SK-N-SH (cell line): ENCODE data around the gene PEX14. TPM values are rescaled to one million over a fixed set of nuclear protein-coding genes. Genes with fewer than 3 reads are reported as not detected.
A peak's percentile ranks its signal among the peaks of the same experiment; 100 is the strongest.

ENCODE experiments used
- CTCF ChIA-PET: fragments of 300-600, 350-600 bp; formaldehyde crosslinking; extraction: SDS; loops from one replicate; lab custom pipeline; 2021; lab: Yijun Ruan, JAX
- POLR2A ChIA-PET: fragments of 350-600 bp; sonication (Branson Sonifier 250); formaldehyde crosslinking; extraction: SDS; loops from one replicate; lab custom pipeline; 2020; ENCODE audit warnings: antibody characterized with exemption, inconsistent platforms; lab: Yijun Ruan, JAX
- DNase-seq: peaks from one replicate; pipeline ENCODE4 v3.0.0; 2012
- H2AFZ ChIP-seq: fragments of 200-600 bp; sonication (generic); 2 replicates; pipeline ENCODE4 v1.8.1; 2016; ENCODE audit warnings: antibody characterized with exemption, mild to moderate bottlenecking, low read depth
- H3F3A ChIP-seq: fragments of 200-600 bp; sonication (generic); replicated peaks from 2 replicates; pipeline ENCODE3; 2016; ENCODE audit warnings: antibody characterized with exemption, mild to moderate bottlenecking; ENCODE audit not compliant: insufficient read depth
- H3K27ac ChIP-seq, 2 experiments: fragments of 200-500 bp in 1 of 2; fragments of 200-600 bp in 1 of 2; sonication (Bioruptor generic) in 1 of 2; sonication (generic), shearing (Covaris generic) in 1 of 2; 2 replicates each; pipeline versions ENCODE4 v1.5.1 to v1.6.1; 2014 to 2016; ENCODE audit warnings: low read depth in 2 of 2, inconsistent platforms in 1 of 2, low read length in 1 of 2, mild to moderate bottlenecking in 1 of 2, mixed read lengths in 1 of 2
- H3K27me3 ChIP-seq: fragments of 200-600 bp; sonication (generic), shearing (Covaris generic); 2 replicates; pipeline ENCODE4 v1.6.1; 2016; ENCODE audit warnings: mixed run types; ENCODE audit not compliant: insufficient read depth
- H3K36me3 ChIP-seq, 2 experiments: fragments of 200-500 bp in 1 of 2; fragments of 200-600 bp in 1 of 2; sonication (Bioruptor generic) in 1 of 2; sonication (generic) in 1 of 2; replicated peaks in 1 of 2; 2 replicates each; pipeline versions ENCODE3 to v1.5.1; 2014 to 2016; ENCODE audit warnings: low read length in 1 of 2, mild to moderate bottlenecking in 1 of 2; ENCODE audit not compliant: insufficient read depth in 2 of 2, control insufficient read depth in 1 of 2
- H3K4me1 ChIP-seq, 2 experiments: fragments of 200-500 bp in 1 of 2; fragments of 200-600 bp in 1 of 2; sonication (Bioruptor generic) in 1 of 2; sonication (generic), shearing (Covaris generic) in 1 of 2; 2 replicates each; pipeline versions ENCODE4 v1.5.1 to v1.6.1; 2014 to 2016; ENCODE audit warnings: low read depth in 1 of 2, low read length in 1 of 2, mixed run types in 1 of 2; ENCODE audit not compliant: insufficient read depth in 2 of 2, control insufficient read depth in 1 of 2
- H3K4me2 ChIP-seq: fragments of 200-600 bp; sonication (generic), shearing (Covaris generic); 2 replicates; pipeline ENCODE4 v1.6.1; 2017; ENCODE audit warnings: mixed run types
- H3K4me3 ChIP-seq, 2 experiments: fragments of 200-500 bp in 1 of 2; fragments of 200-600 bp in 1 of 2; sonication (Bioruptor generic) in 1 of 2; sonication (generic), shearing (Covaris generic) in 1 of 2; 2 replicates each; pipeline versions ENCODE4 v1.5.1 to v1.8.1; 2014 to 2016; ENCODE audit warnings: low read depth in 2 of 2, inconsistent platforms in 1 of 2, low read length in 1 of 2, mild to moderate bottlenecking in 1 of 2, mixed read lengths in 1 of 2, moderate library complexity in 1 of 2
- H3K79me2 ChIP-seq: fragments of 200-600 bp; sonication (generic); 2 replicates; pipeline ENCODE4 v1.8.1; 2017; ENCODE audit warnings: mild to moderate bottlenecking; ENCODE audit not compliant: insufficient read depth
- H3K9ac ChIP-seq: fragments of 200-600 bp; sonication (generic); 2 replicates; pipeline ENCODE4 v1.6.1; 2017; ENCODE audit warnings: mixed run types
- H3K9me2 ChIP-seq: fragments of 200-600 bp; sonication (generic); 2 replicates; pipeline ENCODE4 v1.6.1; 2017; ENCODE audit warnings: mixed run types
- H3K9me3 ChIP-seq: fragments of 200-600 bp; sonication (generic); 2 replicates; pipeline ENCODE4 v1.6.1; 2017; ENCODE audit warnings: mixed run types, mild to moderate bottlenecking, moderate library complexity
- H4K20me1 ChIP-seq: fragments of 200-600 bp; sonication (generic); 2 replicates; pipeline ENCODE4 v1.6.1; 2017; ENCODE audit warnings: mild to moderate bottlenecking, mixed run types; ENCODE audit not compliant: insufficient read depth
- ELF1 ChIP-seq: IDR thresholded peaks from 2 replicates; pipeline ENCODE4 v1.4.0; 2012
- EP300 ChIP-seq, 2 experiments: IDR thresholded peaks; 2 replicates each; pipeline versions ENCODE4 v1.4.0 to v1.6.1; 2012; ENCODE audit warnings: borderline replicate concordance in 1 of 2, low read depth in 1 of 2, low read length in 1 of 2
- FOSL2 ChIP-seq: IDR thresholded peaks from 2 replicates; pipeline ENCODE4 v1.4.0; 2012; ENCODE audit warnings: low read depth, mild to moderate bottlenecking, moderate library complexity, borderline replicate concordance
- FOXJ3 ChIP-seq: sonication (generic); formaldehyde crosslinking; IDR thresholded peaks from 2 replicates; pipeline ENCODE4 v1.5.1; 2020; ENCODE audit warnings: mild to moderate bottlenecking, missing genetic modification reagents
- FOXM1 ChIP-seq: IDR thresholded peaks from 2 replicates; pipeline ENCODE4 v1.4.0; 2012; ENCODE audit warnings: low read depth, mild to moderate bottlenecking
- GATA2 ChIP-seq: sonication (generic); formaldehyde crosslinking; IDR thresholded peaks from 2 replicates; pipeline ENCODE4 v1.5.0; 2020; ENCODE audit warnings: mild to moderate bottlenecking, missing genetic modification reagents
- JUND ChIP-seq: IDR thresholded peaks from 2 replicates; pipeline ENCODE4 v1.4.0; 2012
- MXI1 ChIP-seq: IDR thresholded peaks from 2 replicates; pipeline ENCODE4 v1.6.1; 2012; ENCODE audit warnings: mild to moderate bottlenecking, low read depth, low read length, improper control_type of control experiment
- NFIC ChIP-seq: IDR thresholded peaks from 2 replicates; pipeline ENCODE4 v1.4.0; 2012; ENCODE audit warnings: borderline replicate concordance
- POLR2AphosphoS5 ChIP-seq: IDR thresholded peaks from 2 replicates; pipeline ENCODE4 v1.6.1; 2012; ENCODE audit warnings: low read depth, low read length
- RCOR1 ChIP-seq: fragments of 150-350 bp; IDR thresholded peaks from 2 replicates; pipeline ENCODE4 v1.6.1; 2017; ENCODE audit warnings: antibody characterized with exemption, low read length
- RFX5 ChIP-seq: IDR thresholded peaks from 2 replicates; pipeline ENCODE4 v1.6.1; 2012; ENCODE audit warnings: mild to moderate bottlenecking, improper control_type of control experiment, low read length
- RXRA ChIP-seq: IDR thresholded peaks from 2 replicates; pipeline ENCODE4 v1.4.0; 2012; ENCODE audit warnings: low read depth, mild to moderate bottlenecking, borderline replicate concordance
- SIN3A ChIP-seq: IDR thresholded peaks from 2 replicates; pipeline ENCODE4 v1.6.1; 2012; ENCODE audit warnings: low read depth, mild to moderate bottlenecking, low read length, moderate library complexity, borderline replicate concordance
- TCF12 ChIP-seq: IDR thresholded peaks from 2 replicates; pipeline ENCODE4 v1.4.0; 2012
- YY1 ChIP-seq: IDR thresholded peaks from 2 replicates; pipeline ENCODE4 v1.4.0; 2012; ENCODE audit warnings: low read depth, mild to moderate bottlenecking
- WGBS: methylation state at CpG from one replicate; pipeline ENCODE4 v1.1.6; 2017; ENCODE audit warnings: low lambda C conversion rate; 5-methylcytosine and 5-hydroxymethylcytosine counted together
- polyA plus RNA-seq, 3 experiments: library from polyadenylated mRNA; depleted of rRNA; stranded (reverse); fragments of >200 nt; gene quantifications; 2 replicates each; pipeline ENCODE4 v1.2.3, GENCODE V29; 2012
- TF ChIP-seq, protein P1 (sequence below): fragments of 150-350 bp; IDR thresholded peaks from 2 replicates; pipeline ENCODE4 v1.6.1; 2017; ENCODE audit warnings: antibody characterized with exemption, low read length, low read depth, borderline replicate concordance
- TF ChIP-seq, protein P2 (sequence below): IDR thresholded peaks from 2 replicates; pipeline ENCODE4 v1.4.0; 2012; ENCODE audit warnings: low read depth, borderline replicate concordance
- TF ChIP-seq, protein P3 (sequence below): IDR thresholded peaks from 2 replicates; pipeline ENCODE4 v1.6.1; 2012; ENCODE audit warnings: mild to moderate bottlenecking, low read depth, low read length, moderate library complexity

The PEX14 gene
- polyA plus RNA-seq, 1 of the 3 experiments (the other 2 are of a cell fraction): 36.2 TPM

DNA sequence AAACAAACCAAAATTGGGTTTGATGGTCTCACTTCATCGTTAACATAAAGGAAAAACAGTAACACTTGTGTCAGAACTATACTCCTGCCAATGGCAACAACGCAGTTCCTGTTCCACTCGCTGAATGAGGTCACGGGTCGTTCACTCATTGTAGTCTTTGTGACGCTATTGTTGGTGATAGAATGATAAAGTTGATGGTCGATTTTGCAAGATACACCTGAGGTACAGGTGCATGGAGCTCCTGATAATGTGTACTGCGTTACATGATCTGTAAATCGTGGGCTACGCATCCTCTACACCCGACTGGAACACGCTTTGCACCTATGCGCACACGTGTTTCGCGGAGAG, 44.9 kb upstream of the PEX14 start:
- ChIA-PET CTCF (interaction anchor here (0.7 to 10.8 kb wide), 37 partner anchors 10 to 555 kb away, joined by 3 to 203 read pairs (median 4); partner anchors contain the start of genes CORT, DFFA, KIF1B and PGD), POLR2A (interaction anchor here (0.8 to 2.0 kb wide), 3 partner anchors 41 to 219 kb away, joined by 3 to 11 read pairs (median 3); partner anchors contain the start of gene KIF1B)
- H3K4me2 ChIP-seq: peak overlapping the region; percentile 91
- 47% methylated on average over 16 of the region's 16 CpGs for WGBS
- H3K9ac ChIP-seq: peak overlapping the region; percentile 72; the same call in 1 of the 2 replicates
- no peaks in the 10 kb centered on the region for H3F3A ChIP-seq
- H3K4me1 ChIP-seq: peaks cover 3 to 9% of the 10 kb centered on the region in 2 experiments; a peak in 1 of 4 replicates
- peaks cover 0 to 3% of the 10 kb centered on the region in 2 experiments for H3K36me3 ChIP-seq
- peak; percentile 28 for DNase-seq
- peak overlapping the region; percentile 68 to 82 for H3K4me3 ChIP-seq
- no peaks in the 10 kb centered on the region for H3K9me2 ChIP-seq
- H3K79me2 ChIP-seq: peaks cover 18% of the 10 kb centered on the region
- H3K27ac ChIP-seq: no peak overlapping the region
- no peaks in the 10 kb centered on the region for H3K27me3 ChIP-seq
- H4K20me1 ChIP-seq: no peaks in the 10 kb centered on the region
- H3K9me3 ChIP-seq: no peaks in the 10 kb centered on the region
- TF ChIP-seq GATA2: no peak
- H2AFZ ChIP-seq: peak overlapping the region; percentile 85

DNA sequence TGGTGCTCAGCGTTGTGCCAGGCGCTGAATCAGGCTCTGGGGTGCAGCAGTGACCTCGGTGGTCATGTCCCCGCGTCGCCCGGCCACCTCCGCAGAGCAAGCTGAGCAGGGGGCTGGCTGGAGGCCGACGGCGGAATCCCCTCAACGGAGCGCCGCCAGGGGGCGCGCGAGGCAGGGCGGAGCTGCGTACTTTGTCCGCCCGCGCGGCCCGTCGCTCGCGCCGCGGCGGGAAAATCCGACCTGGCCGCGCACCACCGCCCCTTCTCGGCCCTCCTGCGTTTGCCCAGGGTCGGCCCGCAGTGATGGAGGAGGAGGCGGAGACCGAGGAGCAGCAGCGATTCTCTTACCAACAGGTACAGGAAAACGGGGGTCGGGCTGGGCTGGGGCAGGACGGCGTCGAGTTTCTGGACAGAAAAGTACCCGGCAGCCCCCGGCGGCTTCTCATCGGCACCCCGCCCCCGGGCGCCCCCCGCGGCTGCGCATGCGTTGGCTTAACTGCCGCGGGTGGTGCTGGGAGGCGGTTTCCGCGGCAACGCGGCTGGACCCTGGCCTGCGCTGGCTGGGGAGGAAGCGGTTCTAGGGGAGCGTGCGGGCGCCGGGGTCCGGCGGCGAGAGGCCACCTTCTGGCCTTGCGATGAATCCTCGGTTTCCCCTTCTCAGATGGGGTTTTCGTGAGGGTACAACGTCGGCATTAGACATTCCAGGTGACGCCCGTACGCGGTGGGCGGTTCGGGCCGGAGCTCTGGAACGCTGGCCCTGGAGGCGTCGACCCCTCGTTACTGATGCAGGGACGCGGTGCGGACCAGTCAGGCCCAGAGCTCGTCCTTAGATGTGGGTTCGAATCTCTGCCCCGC, 44.3 kb upstream of the PEX14 start, which contains the start of gene CENPS:
Gene CENPS (plus strand): TSS at position 218 of the 854 bp plus-strand sequence. CDS start 85 bp downstream, at position 303.
- H3K27me3 ChIP-seq: no peaks in the 10 kb centered on the region
- peak within 1 kb of the TSS; percentile 72 for H3K9ac ChIP-seq
- H3K79me2 ChIP-seq: peaks cover 18% of the 10 kb centered on the region
- under 1% methylated on average over 24 of the region's 95 CpGs for WGBS
- H3F3A ChIP-seq: no peaks in the 10 kb centered on the region
- CTCF ChIA-PET: interaction anchor here (0.6 to 10.8 kb wide), 44 partner anchors 11 to 556 kb away, joined by 3 to 203 read pairs (median 4); partner anchors contain the start of genes CORT, DFFA, KIF1B and PGD
- H3K9me2 ChIP-seq: no peaks in the 10 kb centered on the region
- peaks cover 0 to 3% of the 10 kb centered on the region in 2 experiments for H3K36me3 ChIP-seq
- peak within 1 kb of the TSS; percentile 68 to 82 for H3K4me3 ChIP-seq
- peaks cover 3 to 9% of the 10 kb centered on the region in 2 experiments; a peak in 1 of 4 replicates for H3K4me1 ChIP-seq
- peak; percentile 98 for DNase-seq
- POLR2A ChIA-PET: interaction anchor here (0.8 to 2.0 kb wide), 5 partner anchors 23 to 220 kb away, joined by 3 to 11 read pairs (median 3); partner anchors contain the start of gene KIF1B
- H2AFZ ChIP-seq: peak within 1 kb of the TSS; percentile 85
- no peaks in the 10 kb centered on the region for H4K20me1 ChIP-seq
- H3K9me3 ChIP-seq: no peaks in the 10 kb centered on the region
- H3K4me2 ChIP-seq: peak within 1 kb of the TSS; percentile 91
- peak within 1 kb of the TSS; percentile 67 to 85 for H3K27ac ChIP-seq
- TF ChIP-seq RXRA (no peak), NFIC (peak; percentile 8; the same call in 1 of the 2 replicates), RFX5 (no peak), POLR2AphosphoS5 (peak; percentile 91), RCOR1 (no peak; the same call in 1 of the 2 replicates), FOSL2 (peak; percentile 23; the same call in 1 of the 2 replicates), JUND (no peak), YY1 (peak; percentile 49; the same call in 1 of the 2 replicates), ELF1 (no peak; the same call in 1 of the 2 replicates), FOXM1 (peak; percentile 55; the same call in 1 of the 2 replicates), TCF12 (no peak), FOXJ3 (CRISPR knock-in tag) (peak; percentile 5; the same call in 1 of the 2 replicates), MXI1 (peak; percentile 88), SIN3A (peak; percentile 97; the same call in 1 of the 2 replicates), EP300 (IDR thresholded peaks at IDR 0.05; ENCODE audit: borderline replicate concordance in 1 of 2, low read depth in 1 of 2, low read length in 1 of 2) (no peak)
- TF ChIP-seq, protein P1, sequence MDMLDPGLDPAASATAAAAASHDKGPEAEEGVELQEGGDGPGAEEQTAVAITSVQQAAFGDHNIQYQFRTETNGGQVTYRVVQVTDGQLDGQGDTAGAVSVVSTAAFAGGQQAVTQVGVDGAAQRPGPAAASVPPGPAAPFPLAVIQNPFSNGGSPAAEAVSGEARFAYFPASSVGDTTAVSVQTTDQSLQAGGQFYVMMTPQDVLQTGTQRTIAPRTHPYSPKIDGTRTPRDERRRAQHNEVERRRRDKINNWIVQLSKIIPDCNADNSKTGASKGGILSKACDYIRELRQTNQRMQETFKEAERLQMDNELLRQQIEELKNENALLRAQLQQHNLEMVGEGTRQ: no peak
- TF ChIP-seq, protein P2, sequence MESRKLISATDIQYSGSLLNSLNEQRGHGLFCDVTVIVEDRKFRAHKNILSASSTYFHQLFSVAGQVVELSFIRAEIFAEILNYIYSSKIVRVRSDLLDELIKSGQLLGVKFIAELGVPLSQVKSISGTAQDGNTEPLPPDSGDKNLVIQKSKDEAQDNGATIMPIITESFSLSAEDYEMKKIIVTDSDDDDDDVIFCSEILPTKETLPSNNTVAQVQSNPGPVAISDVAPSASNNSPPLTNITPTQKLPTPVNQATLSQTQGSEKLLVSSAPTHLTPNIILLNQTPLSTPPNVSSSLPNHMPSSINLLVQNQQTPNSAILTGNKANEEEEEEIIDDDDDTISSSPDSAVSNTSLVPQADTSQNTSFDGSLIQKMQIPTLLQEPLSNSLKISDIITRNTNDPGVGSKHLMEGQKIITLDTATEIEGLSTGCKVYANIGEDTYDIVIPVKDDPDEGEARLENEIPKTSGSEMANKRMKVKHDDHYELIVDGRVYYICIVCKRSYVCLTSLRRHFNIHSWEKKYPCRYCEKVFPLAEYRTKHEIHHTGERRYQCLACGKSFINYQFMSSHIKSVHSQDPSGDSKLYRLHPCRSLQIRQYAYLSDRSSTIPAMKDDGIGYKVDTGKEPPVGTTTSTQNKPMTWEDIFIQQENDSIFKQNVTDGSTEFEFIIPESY: peak; percentile 64; the same call in 1 of the 2 replicates
- TF ChIP-seq, protein P3, sequence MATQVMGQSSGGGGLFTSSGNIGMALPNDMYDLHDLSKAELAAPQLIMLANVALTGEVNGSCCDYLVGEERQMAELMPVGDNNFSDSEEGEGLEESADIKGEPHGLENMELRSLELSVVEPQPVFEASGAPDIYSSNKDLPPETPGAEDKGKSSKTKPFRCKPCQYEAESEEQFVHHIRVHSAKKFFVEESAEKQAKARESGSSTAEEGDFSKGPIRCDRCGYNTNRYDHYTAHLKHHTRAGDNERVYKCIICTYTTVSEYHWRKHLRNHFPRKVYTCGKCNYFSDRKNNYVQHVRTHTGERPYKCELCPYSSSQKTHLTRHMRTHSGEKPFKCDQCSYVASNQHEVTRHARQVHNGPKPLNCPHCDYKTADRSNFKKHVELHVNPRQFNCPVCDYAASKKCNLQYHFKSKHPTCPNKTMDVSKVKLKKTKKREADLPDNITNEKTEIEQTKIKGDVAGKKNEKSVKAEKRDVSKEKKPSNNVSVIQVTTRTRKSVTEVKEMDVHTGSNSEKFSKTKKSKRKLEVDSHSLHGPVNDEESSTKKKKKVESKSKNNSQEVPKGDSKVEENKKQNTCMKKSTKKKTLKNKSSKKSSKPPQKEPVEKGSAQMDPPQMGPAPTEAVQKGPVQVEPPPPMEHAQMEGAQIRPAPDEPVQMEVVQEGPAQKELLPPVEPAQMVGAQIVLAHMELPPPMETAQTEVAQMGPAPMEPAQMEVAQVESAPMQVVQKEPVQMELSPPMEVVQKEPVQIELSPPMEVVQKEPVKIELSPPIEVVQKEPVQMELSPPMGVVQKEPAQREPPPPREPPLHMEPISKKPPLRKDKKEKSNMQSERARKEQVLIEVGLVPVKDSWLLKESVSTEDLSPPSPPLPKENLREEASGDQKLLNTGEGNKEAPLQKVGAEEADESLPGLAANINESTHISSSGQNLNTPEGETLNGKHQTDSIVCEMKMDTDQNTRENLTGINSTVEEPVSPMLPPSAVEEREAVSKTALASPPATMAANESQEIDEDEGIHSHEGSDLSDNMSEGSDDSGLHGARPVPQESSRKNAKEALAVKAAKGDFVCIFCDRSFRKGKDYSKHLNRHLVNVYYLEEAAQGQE: peak; percentile 71; the same call in 1 of the 2 replicates
